ENCODE results near the gene PRIM1.
"Not testable (repeated sequence)": the region's sequence is repeated elsewhere in the genome, so short reads cannot be mapped to it uniquely, and the experiment has no call there.

PRIM1 gene

GRCh38 chr12:56714431-56714929, 37.6 kb downstream of the PRIM1 start:
- no peak for DNase-seq (ENCODE audit: low spot score)
- in situ Hi-C loops (cut with MboI; ENCODE audit: low pct_unique_long_range_greater_than_20kb, low sequenced_read_pairs, unreplicated experiment): no loop called here
- no peak for TF ChIP-seq CTCF (IDR thresholded peaks at IDR 0.05; ENCODE audit: extremely low read depth, insufficient read depth, missing control alignments)

DNA sequence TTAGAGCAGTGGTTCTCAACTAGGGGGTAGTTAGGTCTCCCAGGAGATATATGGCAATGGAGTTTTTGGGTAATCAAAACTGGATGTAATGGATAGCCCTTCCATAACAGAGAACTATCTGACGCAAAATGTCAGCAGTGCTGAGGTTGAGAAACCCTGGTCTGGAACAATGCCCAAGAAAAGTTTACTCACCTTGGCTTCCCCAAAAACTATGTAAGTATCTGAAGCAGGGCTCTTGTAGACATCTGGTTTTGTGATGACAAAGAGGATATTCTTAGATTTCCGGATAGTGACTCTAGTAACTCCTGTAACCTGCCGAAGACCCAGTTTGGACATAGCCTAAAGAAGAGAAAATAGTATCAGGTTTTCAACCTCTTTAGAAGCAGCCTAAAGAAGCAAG, 38.8 kb downstream of the PRIM1 start:
- in situ Hi-C loops (cut with MboI; ENCODE audit: low pct_unique_long_range_greater_than_20kb, low sequenced_read_pairs, unreplicated experiment): no loop called here
- DNase-seq (ENCODE audit: low spot score): no peak
- TF ChIP-seq CTCF (IDR thresholded peaks at IDR 0.05; ENCODE audit: extremely low read depth, insufficient read depth, missing control alignments): no peak

DNA sequence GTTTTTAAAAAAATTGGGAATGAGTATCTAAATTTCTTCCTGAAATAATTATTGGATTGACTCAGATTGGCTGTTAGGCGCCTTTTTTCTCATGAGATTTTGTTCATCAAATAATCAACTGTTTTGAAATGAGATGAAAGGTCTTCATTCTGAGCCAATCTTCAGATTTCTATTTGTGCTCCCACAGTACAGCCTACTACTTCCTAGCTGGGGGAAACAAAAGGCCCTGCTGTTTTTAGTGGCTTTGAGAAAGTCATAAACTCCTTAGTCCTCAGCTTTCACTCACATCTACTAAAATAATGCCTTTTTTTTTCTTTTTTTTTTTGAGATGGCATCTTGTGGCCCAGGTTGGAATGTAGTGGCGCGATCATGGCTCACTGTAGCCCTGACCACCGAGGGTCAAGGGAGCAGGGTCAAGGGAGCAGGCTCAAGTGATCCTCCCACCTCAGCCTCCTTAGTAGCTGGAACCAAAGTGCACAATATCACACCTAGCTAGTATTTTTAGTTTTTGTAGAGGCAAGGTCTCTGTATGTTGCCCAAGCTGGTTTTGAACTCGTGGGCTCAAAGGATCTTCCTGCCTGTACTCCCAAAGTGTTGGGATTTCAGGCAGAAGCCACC, 42.3 kb downstream of the PRIM1 start:
- DNase-seq (ENCODE audit: low spot score): no peak
- no peak for TF ChIP-seq CTCF (IDR thresholded peaks at IDR 0.05; ENCODE audit: extremely low read depth, insufficient read depth, missing control alignments)
- in situ Hi-C loops (cut with MboI; ENCODE audit: low pct_unique_long_range_greater_than_20kb, low sequenced_read_pairs, unreplicated experiment): no loop called here

DNA sequence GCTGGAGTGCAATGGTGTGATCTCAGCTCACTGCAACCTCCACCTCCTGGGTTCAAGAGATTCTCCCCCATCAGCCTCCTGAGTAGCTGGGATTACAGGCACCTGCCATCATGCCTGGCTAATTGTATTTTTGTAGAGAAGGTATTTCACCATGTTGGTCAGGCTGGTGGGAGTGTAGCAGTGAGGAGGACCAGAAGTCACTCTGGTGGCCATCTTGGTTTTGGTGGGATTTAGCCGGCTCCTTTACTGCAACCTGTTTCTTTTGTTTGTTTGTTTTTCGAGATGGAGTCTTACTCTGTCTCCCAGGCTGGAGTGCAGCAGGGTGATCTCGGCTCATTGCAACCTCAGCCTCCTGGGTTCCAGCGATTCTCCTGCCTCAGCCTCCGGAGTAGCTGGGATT, 47.6 kb downstream of the PRIM1 start:
- DNase-seq (ENCODE audit: low spot score); in situ Hi-C loops (cut with MboI; ENCODE audit: low pct_unique_long_range_greater_than_20kb, low sequenced_read_pairs, unreplicated experiment): not testable (repeated sequence)

GRCh38 chr12:56699020-56699661, 53.0 kb downstream of the PRIM1 start:
- no peak for TF ChIP-seq CTCF (IDR thresholded peaks at IDR 0.05; ENCODE audit: extremely low read depth, insufficient read depth, missing control alignments)
- no peak for DNase-seq (ENCODE audit: low spot score)
- in situ Hi-C loops (cut with MboI; ENCODE audit: low pct_unique_long_range_greater_than_20kb, low sequenced_read_pairs, unreplicated experiment): no loop called here

- DNase-seq (ENCODE audit: low spot score): no peak
- in situ Hi-C loops (cut with MboI; ENCODE audit: low pct_unique_long_range_greater_than_20kb, low sequenced_read_pairs, unreplicated experiment): no loop called here
- TF ChIP-seq CTCF (IDR thresholded peaks at IDR 0.05; ENCODE audit: extremely low read depth, insufficient read depth, missing control alignments): no peak
Observed at GRCh38 chr12:56695327-56696101, 56.6 kb downstream of the PRIM1 start.

DNA sequence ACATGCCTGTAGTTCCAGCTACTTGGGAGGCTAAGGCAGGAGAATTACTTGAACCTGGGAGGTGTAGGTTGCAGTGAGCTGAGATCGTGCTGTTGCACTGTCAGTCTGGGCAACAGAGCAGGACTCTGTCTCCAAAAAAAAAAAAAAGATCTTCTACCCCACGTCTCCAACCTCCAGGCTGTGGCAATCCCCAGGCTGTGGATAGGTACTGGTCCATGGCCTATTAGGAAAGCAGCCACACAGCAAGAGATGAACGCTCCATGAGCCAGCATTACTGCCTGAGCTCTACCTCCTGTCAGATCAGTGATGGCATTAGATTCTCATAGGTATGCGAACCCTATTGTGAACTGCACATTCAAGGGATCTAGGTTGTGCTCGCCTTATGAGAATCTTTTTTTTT, 58.0 kb downstream of the PRIM1 start:
- TF ChIP-seq CTCF (IDR thresholded peaks at IDR 0.05; ENCODE audit: extremely low read depth, insufficient read depth, missing control alignments): no peak
- DNase-seq (ENCODE audit: low spot score): no peak
- in situ Hi-C loops (cut with MboI; ENCODE audit: low pct_unique_long_range_greater_than_20kb, low sequenced_read_pairs, unreplicated experiment): no loop called here
